Mucosa of rectum (tissue), 2 donors: ENCODE results near the gene FAM53B.

Source experiments
- H3K27ac ChIP-seq, 2 donors: one replicate each; pipeline ENCODE4 v1.7.0; 2013; ENCODE audit warnings: inconsistent platforms in 2 of 2, low read depth in 2 of 2, low read length in 2 of 2
- H3K27me3 ChIP-seq, 2 donors: one replicate each; pipeline ENCODE4 v1.7.0; 2013; ENCODE audit warnings: low read length in 2 of 2; ENCODE audit not compliant: control insufficient read depth in 2 of 2, insufficient read depth in 2 of 2
- H3K36me3 ChIP-seq, 2 donors: one replicate each; pipeline ENCODE4 v1.7.0; 2013; ENCODE audit warnings: low read length in 2 of 2; ENCODE audit not compliant: control insufficient read depth in 2 of 2, insufficient read depth in 2 of 2
- H3K4me1 ChIP-seq, 2 donors: one replicate each; pipeline ENCODE4 v1.7.0; 2013; ENCODE audit warnings: low read length in 2 of 2, mild to moderate bottlenecking in 1 of 2; ENCODE audit not compliant: control insufficient read depth in 2 of 2, insufficient read depth in 2 of 2
- H3K4me3 ChIP-seq, 2 donors: one replicate each; pipeline ENCODE4 v1.7.0; 2013; ENCODE audit warnings: low read length in 2 of 2
- H3K9ac ChIP-seq, 2 donors: one replicate each; pipeline ENCODE4 v1.7.0; 2013; ENCODE audit warnings: low read length in 2 of 2, low read depth in 1 of 2, mild to moderate bottlenecking in 1 of 2
- H3K9me3 ChIP-seq, 2 donors: one replicate each; pipeline ENCODE4 v1.7.0; 2013; ENCODE audit warnings: low read length in 2 of 2; ENCODE audit not compliant: control insufficient read depth in 2 of 2
- donor health status: healthy.
- donor health status: Normal muscosa, but diverticular disease.

The FAM53B gene

DNA sequence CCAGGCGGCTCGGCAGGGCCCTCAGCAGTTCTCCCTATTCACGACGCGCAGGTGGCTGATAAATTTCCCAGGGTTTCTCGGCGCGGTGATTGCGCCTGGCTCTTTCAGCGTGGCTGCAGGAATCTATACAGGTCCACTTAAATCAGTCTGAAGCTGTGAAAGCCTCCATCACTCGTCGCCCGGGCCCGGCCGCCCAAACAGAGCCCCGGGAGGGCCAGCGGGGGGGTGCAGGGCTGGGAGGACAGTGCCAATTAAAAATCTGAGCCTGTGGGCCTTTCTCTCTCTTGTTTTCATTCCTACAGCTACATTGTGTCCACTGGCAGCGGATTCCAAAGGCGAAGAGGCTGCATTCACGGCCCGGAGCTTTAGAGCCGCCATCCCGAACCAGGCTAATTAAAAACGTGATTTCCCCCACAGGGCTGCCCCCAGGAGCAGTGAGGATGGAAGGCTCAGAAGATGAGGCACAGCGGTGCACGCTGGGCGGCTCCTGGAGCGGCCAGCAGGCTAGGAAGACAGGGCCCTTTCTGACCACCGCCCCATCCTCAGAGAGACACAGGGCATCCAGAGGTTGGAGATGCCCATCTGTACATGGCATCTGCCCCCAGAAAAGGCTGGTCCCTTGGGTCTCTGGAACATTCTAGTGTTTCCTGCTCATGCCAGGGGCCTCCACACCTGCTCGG, 100.7 kb downstream of the FAM53B start:
- H3K27ac ChIP-seq = no peak overlapping the region
- no peaks in the 10 kb centered on the region for H3K27me3 ChIP-seq
- no peak overlapping the region for H3K9ac ChIP-seq
- peaks cover 30 to 41% of the 10 kb centered on the region in 2 donors for H3K4me1 ChIP-seq
- peaks cover 5 to 10% of the 10 kb centered on the region in 2 donors for H3K36me3 ChIP-seq
- H3K4me3 ChIP-seq = no peak overlapping the region
- H3K9me3 ChIP-seq = no peaks in the 10 kb centered on the region

DNA sequence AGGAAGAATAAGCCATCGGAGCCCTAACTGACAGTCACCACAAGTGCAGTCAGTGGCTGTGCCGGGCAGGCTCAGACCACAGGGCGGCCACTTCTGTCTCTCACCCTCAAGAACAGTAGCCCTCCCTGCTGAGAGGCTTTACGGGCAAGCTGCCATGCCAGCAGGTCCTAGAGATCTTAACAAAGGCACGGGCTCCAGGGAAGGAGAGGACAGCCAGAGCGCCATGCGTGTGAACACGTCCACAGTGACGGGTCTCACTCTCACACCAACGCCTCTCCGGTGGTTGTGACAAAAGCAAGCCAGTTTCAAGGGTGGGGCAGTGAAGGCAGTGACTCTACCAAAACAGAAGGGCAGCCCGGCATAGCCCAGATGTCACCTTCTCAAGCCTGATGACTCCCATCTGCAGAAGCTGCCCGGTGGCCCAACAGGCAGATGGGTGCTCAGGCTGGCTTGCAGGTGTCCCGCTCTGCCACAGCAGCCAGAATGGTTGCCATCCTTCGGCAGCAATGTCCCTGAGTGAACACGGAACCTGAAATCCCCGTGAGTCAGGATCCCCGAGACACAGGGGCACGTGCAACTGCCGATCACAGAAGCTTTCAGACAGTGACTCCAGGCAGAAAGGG, 102.0 kb downstream of the FAM53B start:
- Histone ChIP-seq H3K4me3 (no peak overlapping the region), H3K4me1 (peaks cover 18 to 29% of the 10 kb centered on the region in 2 donors), H3K9me3 (no peaks in the 10 kb centered on the region), H3K27ac (peak overlapping the region; percentile 33 to 68), H3K9ac (peak overlapping the region in 1 of 2 donors; percentile 0), H3K36me3 (peaks cover 6 to 10% of the 10 kb centered on the region in 2 donors), H3K27me3 (no peaks in the 10 kb centered on the region)

DNA sequence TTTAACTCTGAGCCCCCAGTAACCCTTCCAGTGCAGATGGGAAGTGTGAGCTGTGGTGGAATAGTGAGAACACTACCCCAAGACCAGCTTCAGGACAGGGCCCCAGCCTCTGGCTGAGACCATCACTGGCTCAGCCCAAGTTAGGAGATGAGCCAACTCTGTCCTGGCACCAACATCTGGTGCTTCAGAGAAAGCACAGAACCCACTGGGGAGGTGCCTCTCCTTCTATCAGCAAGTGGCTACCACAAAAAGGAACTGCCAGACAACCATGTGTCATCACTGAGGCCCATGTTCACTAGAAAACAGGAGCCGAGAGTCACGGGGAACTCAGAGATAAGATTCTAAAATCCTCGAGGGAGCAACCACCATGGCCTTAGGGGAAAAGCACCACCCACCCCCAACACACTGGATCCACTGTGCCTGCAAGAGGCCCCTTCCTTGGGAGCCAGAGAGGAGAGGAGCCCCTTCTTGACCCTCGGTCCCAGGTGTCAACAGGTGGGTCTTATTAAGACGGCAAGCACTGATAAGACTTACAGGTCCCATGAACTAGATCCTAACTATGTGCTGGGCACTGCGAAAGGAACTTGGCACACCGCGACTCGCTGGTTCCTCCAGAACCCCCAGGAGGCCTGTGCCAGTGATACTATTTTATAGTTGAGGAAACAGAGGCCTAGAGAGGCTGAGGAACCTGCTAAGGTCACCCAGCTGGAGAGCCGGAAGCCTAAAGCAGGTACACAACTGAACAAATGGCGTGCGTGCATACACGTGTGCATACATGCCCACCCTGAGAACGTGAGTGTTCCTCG, 102.7 kb downstream of the FAM53B start:
- Histone ChIP-seq H3K9ac (peak overlapping the region in 1 of 2 donors; percentile 0), H3K4me1 (peaks cover 11 to 26% of the 10 kb centered on the region in 2 donors)

DNA sequence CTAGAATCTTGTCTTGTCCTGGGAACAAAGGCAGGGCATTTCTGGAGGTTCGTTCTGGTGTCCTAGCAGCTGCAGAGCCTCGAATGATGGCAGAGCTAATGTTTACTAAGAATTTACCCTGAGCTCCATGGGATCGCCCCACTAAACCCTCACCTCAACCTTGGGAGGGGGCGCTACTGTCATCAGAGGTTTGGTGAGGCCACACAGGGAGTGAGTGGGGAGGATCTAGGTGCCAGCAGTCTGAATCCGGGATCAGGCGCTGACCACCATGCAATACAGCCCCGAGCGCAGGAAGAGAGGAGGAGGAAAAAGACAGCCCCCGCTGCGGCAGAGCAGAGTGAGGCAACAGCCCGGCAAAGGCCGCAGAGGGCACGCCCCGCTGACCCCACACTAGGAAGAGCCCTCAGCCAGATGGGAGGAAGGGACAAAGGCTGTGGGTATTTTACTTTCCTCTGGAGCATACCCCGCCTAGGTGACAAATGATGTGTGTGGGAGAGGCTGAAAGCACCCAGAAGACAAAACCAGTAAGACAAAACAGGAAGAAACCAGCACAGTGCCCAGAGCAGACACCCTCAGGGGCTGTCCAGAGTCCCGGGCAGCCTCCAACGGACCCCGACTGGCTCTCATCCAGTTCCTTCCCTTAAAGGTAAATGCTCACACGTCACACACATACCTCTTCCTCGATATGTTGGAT, 103.5 kb downstream of the FAM53B start:
- no peaks in the 10 kb centered on the region for H3K27me3 ChIP-seq
- peak overlapping the region; percentile 33 to 68 for H3K27ac ChIP-seq
- peaks cover 9 to 10% of the 10 kb centered on the region in 2 donors for H3K36me3 ChIP-seq
- no peak overlapping the region for H3K4me3 ChIP-seq
- no peak overlapping the region for H3K9ac ChIP-seq
- H3K4me1 ChIP-seq = peaks cover 10 to 19% of the 10 kb centered on the region in 2 donors
- H3K9me3 ChIP-seq = no peaks in the 10 kb centered on the region

More for the DNA sequence above, 102.7 kb downstream of the FAM53B start:
- H3K36me3 ChIP-seq = peaks cover 9 to 10% of the 10 kb centered on the region in 2 donors
- H3K27ac ChIP-seq = peak overlapping the region; percentile 33 to 68
- no peaks in the 10 kb centered on the region for H3K27me3 ChIP-seq
- no peaks in the 10 kb centered on the region for H3K9me3 ChIP-seq
- no peak overlapping the region for H3K4me3 ChIP-seq

DNA sequence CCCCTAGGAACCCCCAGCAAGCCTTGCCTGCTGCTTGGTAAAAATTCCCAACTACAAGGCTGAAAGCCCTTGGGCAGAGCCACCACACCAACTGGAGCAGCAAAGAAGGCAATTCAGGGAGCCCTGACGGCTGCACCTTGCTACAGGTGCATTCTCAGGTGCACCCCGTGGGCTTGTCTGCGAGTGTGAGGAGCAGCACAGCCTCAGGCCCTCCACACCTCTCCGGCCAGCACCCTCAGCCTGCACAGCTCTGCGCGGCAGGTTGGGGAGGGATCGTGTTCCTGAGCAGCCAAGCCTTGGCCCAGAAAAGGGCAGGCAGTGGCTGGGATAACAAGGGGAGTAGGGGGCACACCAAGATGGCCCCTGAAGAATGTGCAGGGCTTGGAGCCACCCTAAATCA, 104.1 kb downstream of the FAM53B start:
- Histone ChIP-seq H3K9me3 (no peaks in the 10 kb centered on the region), H3K4me3 (no peak overlapping the region), H3K9ac (no peak overlapping the region), H3K27me3 (no peaks in the 10 kb centered on the region), H3K4me1 (peaks cover 10 to 19% of the 10 kb centered on the region in 2 donors), H3K36me3 (peaks cover 9 to 10% of the 10 kb centered on the region in 2 donors), H3K27ac (peak overlapping the region in 1 of 2 donors; percentile 68)

DNA sequence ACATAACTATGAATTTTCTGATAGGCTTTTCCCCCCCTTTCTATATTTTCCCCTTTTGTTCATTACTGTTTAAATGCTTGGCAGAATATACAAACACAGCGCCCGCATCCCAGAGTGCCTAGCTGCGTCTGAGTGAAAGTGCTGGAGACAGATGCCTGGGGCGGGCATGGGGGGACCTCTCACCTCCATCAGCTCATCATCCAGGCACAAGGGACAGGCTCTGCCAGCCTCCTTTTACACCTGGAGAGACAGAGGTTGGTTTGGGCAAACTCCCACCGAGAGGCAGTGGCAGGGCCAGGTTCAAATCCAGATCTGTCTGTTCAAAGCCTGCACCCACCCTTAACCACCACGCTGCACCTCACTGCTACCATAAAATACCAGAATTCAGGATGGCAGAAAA, 104.5 kb downstream of the FAM53B start:
- Histone ChIP-seq H3K9me3 (no peaks in the 10 kb centered on the region), H3K4me3 (no peak overlapping the region), H3K27ac (peak overlapping the region in 1 of 2 donors; percentile 68), H3K36me3 (peaks cover 9 to 10% of the 10 kb centered on the region in 2 donors), H3K4me1 (peaks cover 10 to 16% of the 10 kb centered on the region in 2 donors), H3K27me3 (no peaks in the 10 kb centered on the region), H3K9ac (no peak overlapping the region)

DNA sequence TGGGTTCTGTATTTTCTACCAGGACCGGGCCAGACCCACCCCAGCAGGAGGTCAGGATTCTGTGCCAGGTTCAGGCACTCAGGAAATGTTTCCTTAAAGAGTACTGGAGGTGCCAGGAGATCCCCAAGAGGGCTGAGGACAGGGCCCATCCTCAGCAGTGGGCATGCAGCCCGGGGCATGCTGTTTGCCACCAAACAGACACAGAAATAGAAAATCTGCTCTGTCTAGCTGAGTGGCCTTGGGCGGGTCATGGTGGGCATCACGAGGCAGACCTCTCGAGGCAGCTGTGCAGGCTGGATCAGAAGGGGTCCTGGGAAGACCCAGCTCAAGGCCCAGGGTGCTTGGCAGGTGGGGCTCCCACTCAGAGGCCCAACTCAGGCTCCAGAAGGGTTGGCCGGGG, 105.0 kb downstream of the FAM53B start:
- no peak overlapping the region for H3K27ac ChIP-seq
- H3K9me3 ChIP-seq = no peaks in the 10 kb centered on the region
- H3K4me1 ChIP-seq = peaks cover 10 to 16% of the 10 kb centered on the region in 2 donors
- H3K4me3 ChIP-seq = no peak overlapping the region
- H3K27me3 ChIP-seq = no peaks in the 10 kb centered on the region
- H3K9ac ChIP-seq = no peak overlapping the region
- peaks cover 9 to 11% of the 10 kb centered on the region in 2 donors for H3K36me3 ChIP-seq

DNA sequence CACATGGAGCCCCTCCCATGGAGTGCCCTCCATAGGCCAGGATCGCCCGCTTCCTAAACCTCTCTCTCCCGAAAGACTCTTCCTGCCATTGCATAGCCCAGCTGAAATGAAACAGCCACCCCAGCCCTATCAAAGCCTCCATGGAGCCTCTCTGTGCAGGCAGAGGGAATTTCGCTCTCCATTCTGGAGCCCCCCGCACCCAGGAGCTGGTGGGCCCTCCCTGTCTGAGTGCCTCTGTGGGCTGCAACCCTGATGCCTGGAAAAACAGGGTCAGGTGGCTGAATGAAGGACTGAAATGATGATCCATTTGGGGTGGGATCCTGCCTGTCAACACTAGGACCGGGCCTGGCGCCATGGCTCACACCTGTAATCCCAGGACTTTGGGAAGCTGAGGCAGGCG, 106.4 kb downstream of the FAM53B start:
- Histone ChIP-seq H3K4me3 (no peak overlapping the region), H3K36me3 (peaks cover 9 to 12% of the 10 kb centered on the region in 2 donors), H3K27me3 (no peaks in the 10 kb centered on the region), H3K27ac (no peak overlapping the region), H3K9ac (no peak overlapping the region), H3K4me1 (peaks cover 10 to 16% of the 10 kb centered on the region in 2 donors), H3K9me3 (no peaks in the 10 kb centered on the region)

DNA sequence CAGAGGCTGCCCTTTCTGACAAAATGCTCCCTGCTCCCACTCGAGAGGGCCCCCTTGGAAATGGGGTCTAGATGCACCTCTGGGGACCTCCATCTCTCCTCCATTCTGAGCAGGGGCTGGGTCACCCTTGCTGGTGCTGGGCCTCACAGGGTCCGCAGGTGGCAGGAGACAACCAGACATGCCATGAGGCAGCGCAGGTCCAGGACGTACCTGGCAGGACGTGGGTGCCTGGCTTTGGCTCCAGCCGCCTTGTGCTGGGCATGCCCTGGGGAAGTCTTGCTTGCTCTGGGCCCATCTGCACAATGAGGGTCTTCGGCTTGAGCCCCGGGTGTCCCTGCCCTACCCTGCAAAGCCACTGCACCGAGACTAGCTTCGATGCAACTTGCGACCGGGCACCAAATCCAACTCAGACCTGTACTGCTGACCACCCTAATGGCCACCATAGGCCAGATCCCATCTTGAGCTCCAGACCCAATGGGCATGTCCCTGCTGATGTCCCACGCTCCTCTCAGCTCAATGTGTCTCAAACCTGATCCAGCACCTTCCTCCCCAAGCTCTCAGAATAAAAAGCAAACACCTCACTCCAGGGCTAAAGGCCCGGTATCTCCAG, 107.0 kb downstream of the FAM53B start:
- peaks cover 10 to 17% of the 10 kb centered on the region in 2 donors for H3K4me1 ChIP-seq

More for the DNA sequence above, 107.0 kb downstream of the FAM53B start:
- no peaks in the 10 kb centered on the region for H3K9me3 ChIP-seq
- no peak overlapping the region for H3K9ac ChIP-seq
- no peak overlapping the region for H3K4me3 ChIP-seq
- H3K36me3 ChIP-seq = peaks cover 8% of the 10 kb centered on the region in 2 donors
- no peaks in the 10 kb centered on the region for H3K27me3 ChIP-seq
- H3K27ac ChIP-seq = no peak overlapping the region
